Measurements from ENCODE around the gene GPC5.

GPC5 gene

DNA sequence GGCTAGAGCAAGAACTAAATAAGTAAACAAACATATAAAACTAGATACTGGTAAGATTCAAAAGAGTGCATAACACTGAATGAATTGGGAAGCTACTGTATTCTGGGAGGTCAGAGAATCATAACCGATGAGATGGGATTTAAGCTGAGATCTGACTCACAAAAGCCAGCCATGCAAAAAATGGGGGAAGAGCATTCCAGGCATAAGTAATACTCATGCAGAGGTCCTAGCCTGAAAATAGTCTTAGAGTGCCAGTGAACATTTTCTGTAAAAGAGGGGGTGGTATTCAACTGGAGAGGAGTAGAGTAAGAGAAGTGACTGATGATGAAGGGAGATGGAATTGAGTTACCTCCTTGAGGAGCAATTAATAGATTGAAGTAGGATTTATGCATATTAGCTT, 956.2 kb downstream of the GPC5 start:
- TF ChIP-seq, protein P1, sequence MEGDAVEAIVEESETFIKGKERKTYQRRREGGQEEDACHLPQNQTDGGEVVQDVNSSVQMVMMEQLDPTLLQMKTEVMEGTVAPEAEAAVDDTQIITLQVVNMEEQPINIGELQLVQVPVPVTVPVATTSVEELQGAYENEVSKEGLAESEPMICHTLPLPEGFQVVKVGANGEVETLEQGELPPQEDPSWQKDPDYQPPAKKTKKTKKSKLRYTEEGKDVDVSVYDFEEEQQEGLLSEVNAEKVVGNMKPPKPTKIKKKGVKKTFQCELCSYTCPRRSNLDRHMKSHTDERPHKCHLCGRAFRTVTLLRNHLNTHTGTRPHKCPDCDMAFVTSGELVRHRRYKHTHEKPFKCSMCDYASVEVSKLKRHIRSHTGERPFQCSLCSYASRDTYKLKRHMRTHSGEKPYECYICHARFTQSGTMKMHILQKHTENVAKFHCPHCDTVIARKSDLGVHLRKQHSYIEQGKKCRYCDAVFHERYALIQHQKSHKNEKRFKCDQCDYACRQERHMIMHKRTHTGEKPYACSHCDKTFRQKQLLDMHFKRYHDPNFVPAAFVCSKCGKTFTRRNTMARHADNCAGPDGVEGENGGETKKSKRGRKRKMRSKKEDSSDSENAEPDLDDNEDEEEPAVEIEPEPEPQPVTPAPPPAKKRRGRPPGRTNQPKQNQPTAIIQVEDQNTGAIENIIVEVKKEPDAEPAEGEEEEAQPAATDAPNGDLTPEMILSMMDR (IDR thresholded peaks at IDR 0.05; ENCODE audit: low read depth, low read length), result no peak
- no peak overlapping the region for H3K4me3 ChIP-seq (replicated peaks in 1 of 2; ENCODE audit: low read depth in 2 of 2, low read length in 2 of 2)
- DNase-seq (ENCODE audit: low read depth in 2 of 2), result peak in 1 of 2 donors; percentile 20

DNA sequence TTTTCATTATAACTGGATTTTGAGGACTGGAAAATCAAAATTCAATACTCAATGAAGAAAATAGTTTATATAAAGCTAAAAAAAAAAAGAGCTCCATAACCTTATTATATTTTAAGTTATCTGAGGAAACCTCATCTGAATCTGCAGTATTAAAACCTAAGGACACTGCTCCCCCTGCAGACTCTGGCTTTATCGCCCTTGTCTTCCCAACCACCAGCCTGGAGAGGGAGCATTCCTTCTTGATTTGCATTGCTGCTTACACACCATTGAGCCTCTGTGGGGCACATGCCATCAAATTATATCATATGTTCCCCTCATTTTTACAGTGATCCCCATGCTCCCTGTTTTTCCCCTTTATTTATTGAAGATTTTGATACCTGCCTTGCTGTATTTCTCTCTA, 956.8 kb downstream of the GPC5 start:
- TF ChIP-seq, protein P1 (IDR thresholded peaks at IDR 0.05; ENCODE audit: low read depth, low read length), result peak; percentile 14
- DNase-seq (ENCODE audit: low read depth in 2 of 2), result peak; percentile 16 to 77
- no peak overlapping the region for H3K4me3 ChIP-seq (replicated peaks in 1 of 2; ENCODE audit: low read depth in 2 of 2, low read length in 2 of 2)

DNA sequence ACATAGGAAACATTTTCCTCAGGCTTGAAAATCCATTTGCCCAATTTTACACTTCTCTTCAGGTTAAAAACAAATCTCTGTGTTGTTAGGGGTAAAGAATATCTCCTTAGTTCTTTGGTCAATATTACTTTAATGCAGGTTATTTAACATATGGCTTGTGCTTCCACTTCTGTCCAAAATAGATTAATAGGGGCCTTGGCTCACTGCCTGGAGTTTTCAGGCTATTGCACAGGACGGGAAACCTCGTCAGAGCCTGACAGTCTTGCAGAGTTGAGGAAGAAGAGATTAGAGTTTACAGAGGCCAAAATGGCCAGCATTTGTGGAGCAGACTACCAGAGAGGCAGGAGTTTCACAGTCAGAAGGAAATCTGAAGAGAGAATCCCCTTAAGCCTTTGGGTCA, 964.3 kb downstream of the GPC5 start:
- H3K4me3 ChIP-seq (replicated peaks in 1 of 2; ENCODE audit: low read depth in 2 of 2, low read length in 2 of 2), result no peak overlapping the region
- TF ChIP-seq, protein P1 (IDR thresholded peaks at IDR 0.05; ENCODE audit: low read depth, low read length), result no peak
- DNase-seq (ENCODE audit: low read depth in 2 of 2), result peak in 1 of 2 donors; percentile 72

DNA sequence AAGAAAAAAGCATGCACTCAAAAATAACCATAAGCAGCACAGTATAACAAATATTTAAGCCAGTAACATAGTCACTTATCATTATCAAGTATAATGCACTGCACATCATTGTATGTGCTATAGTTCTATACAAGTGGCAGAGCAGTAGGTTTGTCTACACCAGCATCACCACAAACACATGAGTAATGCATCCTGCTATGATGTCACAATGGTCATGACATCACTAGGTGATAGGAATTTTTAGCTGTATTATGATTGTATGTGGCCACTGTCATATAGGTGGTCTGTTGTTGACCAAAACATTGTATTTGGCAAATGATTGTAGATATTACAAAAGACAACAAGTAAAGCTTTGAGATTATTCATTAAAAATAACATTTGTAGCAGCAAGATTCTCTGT, 967.5 kb downstream of the GPC5 start:
- DNase-seq (ENCODE audit: low read depth in 2 of 2), result no peak
- TF ChIP-seq, protein P1 (IDR thresholded peaks at IDR 0.05; ENCODE audit: low read depth, low read length), result no peak
- no peak overlapping the region for H3K4me3 ChIP-seq (replicated peaks in 1 of 2; ENCODE audit: low read depth in 2 of 2, low read length in 2 of 2)

DNA sequence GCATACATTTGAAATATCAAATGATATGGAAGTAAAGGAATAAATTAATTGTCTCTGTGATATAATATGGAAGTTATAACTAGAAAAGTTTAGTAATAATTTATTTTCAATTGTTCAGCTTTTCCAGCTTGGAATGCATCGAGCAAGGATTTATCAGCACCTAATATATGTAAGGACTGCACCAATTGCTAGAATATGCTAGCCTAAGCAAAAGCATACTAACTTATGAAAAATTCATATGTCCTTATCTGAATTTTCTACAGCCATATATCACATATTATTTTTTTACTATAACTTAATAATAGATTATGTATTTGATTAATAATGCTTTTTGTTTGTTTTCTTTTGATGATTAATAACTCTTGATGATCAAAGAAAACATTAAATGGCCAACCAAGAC, 979.0 kb downstream of the GPC5 start:
- no peak for DNase-seq (ENCODE audit: low read depth in 2 of 2)
- TF ChIP-seq, protein P1 (IDR thresholded peaks at IDR 0.05; ENCODE audit: low read depth, low read length), result no peak
- H3K4me3 ChIP-seq (replicated peaks in 1 of 2; ENCODE audit: low read depth in 2 of 2, low read length in 2 of 2), result no peak overlapping the region

DNA sequence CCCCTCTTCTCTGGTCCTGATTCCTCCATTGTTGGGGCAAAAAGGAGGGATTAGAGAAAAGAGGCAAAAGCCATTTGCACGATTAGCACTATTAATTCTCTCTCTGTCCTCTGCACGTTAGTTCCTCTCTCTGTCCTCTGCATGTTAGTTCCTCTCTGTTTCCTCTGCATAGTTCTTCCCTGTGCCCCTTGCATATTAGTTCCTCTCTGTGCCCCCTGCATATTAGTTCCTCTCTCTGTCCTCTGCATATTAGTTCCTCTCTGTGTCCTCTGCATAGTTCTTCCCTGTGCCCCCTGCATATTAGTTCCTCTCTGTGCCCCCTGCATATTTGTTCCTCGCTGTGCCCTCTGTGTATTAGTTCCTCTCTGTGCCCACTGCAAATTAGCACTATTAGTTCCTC, 981.0 kb downstream of the GPC5 start:
- TF ChIP-seq, protein P1 (IDR thresholded peaks at IDR 0.05; ENCODE audit: low read depth, low read length), result no peak
- no peak overlapping the region for H3K4me3 ChIP-seq (replicated peaks in 1 of 2; ENCODE audit: low read depth in 2 of 2, low read length in 2 of 2)
- DNase-seq (ENCODE audit: low read depth in 2 of 2), result no peak

DNA sequence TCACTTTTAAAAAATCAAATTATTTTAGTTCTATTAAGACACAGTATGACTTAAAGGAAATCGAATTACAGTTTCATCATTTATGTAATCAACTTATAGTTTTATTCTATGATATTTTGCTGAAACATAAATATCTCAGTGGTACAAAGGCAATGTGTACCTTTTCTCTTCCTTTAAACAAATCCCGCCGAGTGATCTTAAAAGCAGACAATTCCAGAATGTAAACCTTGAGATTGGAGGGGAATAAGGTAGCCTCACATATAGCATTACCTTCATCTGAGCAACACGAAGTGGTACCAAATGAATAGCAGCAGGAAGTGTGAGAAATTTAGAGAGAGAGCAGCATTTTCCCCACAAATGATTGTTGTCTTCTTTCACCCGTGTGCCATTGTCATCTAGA, 986.0 kb downstream of the GPC5 start:
- no peak for DNase-seq (ENCODE audit: low read depth in 2 of 2)
- TF ChIP-seq, protein P1 (IDR thresholded peaks at IDR 0.05; ENCODE audit: low read depth, low read length), result no peak
- H3K4me3 ChIP-seq (replicated peaks in 1 of 2; ENCODE audit: low read depth in 2 of 2, low read length in 2 of 2), result no peak overlapping the region

Data from cardiac fibroblast (primary cell).